Suprapubic skin (tissue), 4 donors: ENCODE data around the gene UBE3D.

Experiments
- CTCF ChIP-seq, 2 donors: fragments of 200-600 bp in 1 of 2; fragments of 450-650 bp in 1 of 2; sonication (generic) in 1 of 2; IDR thresholded peaks; one replicate each; pipeline ENCODE4 v1.5.1; 2016 to 2019; ENCODE audit warnings: antibody characterized with exemption in 2 of 2, mild to moderate bottlenecking in 1 of 2, moderate library complexity in 1 of 2
- EP300 ChIP-seq: sonication (generic); formaldehyde crosslinking; IDR thresholded peaks from one replicate; pipeline ENCODE4 v1.6.1; 2017; ENCODE audit warnings: antibody characterized with exemption
- POLR2A ChIP-seq, 2 donors: fragments of 450-650 bp; IDR thresholded peaks; one replicate each; pipeline ENCODE4 v1.6.1; 2017; ENCODE audit warnings: antibody characterized with exemption in 2 of 2, mild to moderate bottlenecking in 2 of 2, moderate library complexity in 2 of 2
- POLR2AphosphoS5 ChIP-seq, 3 donors: sonication (generic); formaldehyde crosslinking; IDR thresholded peaks; one replicate each; pipeline ENCODE4 v1.6.1; 2017; ENCODE audit warnings: antibody characterized with exemption in 3 of 3

GRCh38 chr6:82957868-82958245 is 107.8 kb downstream of the UBE3D start:
- TF ChIP-seq CTCF (IDR thresholded peaks at IDR 0.05) (no peak), POLR2A (IDR thresholded peaks at IDR 0.05) (no peak), EP300 (no peak), POLR2AphosphoS5 (IDR thresholded peaks at IDR 0.05) (no peak)
